ENCODE data around the gene SOX4. TPM values are rescaled to one million over a fixed set of nuclear protein-coding genes. Genes with fewer than 3 reads are reported as not detected.

Gene SOX4
- total RNA-seq, 1 donor from 2014 or later, result 10.4 TPM

DNA sequence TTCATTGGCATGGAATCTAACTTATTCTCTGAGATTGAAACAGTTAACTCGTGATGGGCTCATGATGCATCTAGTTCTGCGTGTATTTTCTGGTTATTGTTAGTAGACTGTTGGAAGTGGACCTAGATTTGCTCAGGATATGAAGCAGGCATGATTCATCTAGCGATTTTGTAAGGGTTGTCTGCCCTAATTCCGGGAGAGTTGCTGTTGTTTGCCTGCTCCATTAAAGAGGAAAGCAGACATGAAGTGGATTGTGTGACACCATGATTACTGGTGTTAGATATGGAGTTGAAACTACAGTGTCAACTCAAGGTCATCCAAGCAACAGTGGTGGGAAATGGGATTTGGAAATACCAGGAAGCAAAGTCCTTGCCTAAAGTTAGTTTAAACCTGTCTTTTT lies 41.0 kb downstream of the SOX4 start:
- Histone ChIP-seq H3K9me3 (no peaks in the 10 kb centered on the region), H3K27ac (peak overlapping the region; percentile 38 to 56), H3K4me1 (peaks cover 0 to 17% of the 10 kb centered on the region in 2 donors), H3K36me3 (no peaks in the 10 kb centered on the region), H3K27me3 (no peaks in the 10 kb centered on the region), H3K4me3 (no peak overlapping the region)
- DNase-seq (ENCODE audit: low spot score in 2 of 2), result peak in 1 of 2 donors; percentile 78
- intact Hi-C loops (cut with DNase I), result loop anchor here (2.0 to 5.0 kb wide), 2 partner anchors 33 to 38 kb away; no protein-coding TSS in a partner anchor
- TF ChIP-seq, protein P1, sequence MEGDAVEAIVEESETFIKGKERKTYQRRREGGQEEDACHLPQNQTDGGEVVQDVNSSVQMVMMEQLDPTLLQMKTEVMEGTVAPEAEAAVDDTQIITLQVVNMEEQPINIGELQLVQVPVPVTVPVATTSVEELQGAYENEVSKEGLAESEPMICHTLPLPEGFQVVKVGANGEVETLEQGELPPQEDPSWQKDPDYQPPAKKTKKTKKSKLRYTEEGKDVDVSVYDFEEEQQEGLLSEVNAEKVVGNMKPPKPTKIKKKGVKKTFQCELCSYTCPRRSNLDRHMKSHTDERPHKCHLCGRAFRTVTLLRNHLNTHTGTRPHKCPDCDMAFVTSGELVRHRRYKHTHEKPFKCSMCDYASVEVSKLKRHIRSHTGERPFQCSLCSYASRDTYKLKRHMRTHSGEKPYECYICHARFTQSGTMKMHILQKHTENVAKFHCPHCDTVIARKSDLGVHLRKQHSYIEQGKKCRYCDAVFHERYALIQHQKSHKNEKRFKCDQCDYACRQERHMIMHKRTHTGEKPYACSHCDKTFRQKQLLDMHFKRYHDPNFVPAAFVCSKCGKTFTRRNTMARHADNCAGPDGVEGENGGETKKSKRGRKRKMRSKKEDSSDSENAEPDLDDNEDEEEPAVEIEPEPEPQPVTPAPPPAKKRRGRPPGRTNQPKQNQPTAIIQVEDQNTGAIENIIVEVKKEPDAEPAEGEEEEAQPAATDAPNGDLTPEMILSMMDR (IDR thresholded peaks at IDR 0.05), result no peak

DNA sequence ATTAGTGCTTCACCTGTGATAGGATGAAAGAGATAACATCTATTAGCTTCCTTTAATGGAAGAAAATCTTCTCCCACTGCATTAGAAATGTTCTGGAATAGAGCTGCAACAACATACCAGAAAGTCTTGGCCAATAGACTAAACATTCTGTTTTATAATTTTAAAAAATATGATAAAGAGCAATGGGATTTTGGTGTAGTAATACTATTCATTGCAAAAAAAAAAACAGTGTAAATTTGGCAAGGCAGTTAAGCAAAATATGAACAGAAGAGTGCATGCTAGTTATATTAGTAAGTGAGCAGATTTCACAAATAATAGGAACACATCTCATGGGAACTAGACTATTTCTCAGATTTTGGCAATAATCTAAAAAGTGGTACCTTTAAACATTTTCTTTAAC lies 43.3 kb downstream of the SOX4 start:
- no peak for DNase-seq (ENCODE audit: low spot score in 2 of 2)
- Histone ChIP-seq H3K27ac (peak overlapping the region; percentile 56 to 67), H3K27me3 (no peaks in the 10 kb centered on the region), H3K9me3 (no peaks in the 10 kb centered on the region), H3K4me3 (no peak overlapping the region), H3K36me3 (no peaks in the 10 kb centered on the region), H3K4me1 (peaks cover 0 to 17% of the 10 kb centered on the region in 2 donors)
- TF ChIP-seq, protein P1 (IDR thresholded peaks at IDR 0.05), result no peak
- intact Hi-C loops (cut with DNase I), result no loop called here

DNA sequence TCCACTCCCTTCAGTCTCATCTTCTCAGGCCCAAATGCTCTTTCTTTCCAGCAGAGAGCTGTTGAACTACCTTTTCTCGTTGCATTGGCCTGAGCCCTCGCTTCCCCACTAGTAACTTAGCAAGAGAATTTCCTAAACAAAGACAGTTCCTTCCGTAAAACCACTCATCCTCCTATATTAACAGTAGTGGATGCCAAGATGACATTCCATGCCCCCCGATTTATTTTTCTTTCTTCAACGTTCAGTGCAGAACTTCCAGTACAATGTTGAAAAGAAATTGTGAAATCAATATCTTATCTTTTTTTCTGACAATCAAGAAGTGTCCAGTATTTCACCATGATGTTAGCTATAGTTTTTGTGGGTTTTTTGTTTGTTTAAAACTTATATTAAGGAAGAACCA lies 45.8 kb downstream of the SOX4 start:
- Histone ChIP-seq H3K9me3 (no peaks in the 10 kb centered on the region), H3K27ac (no peak overlapping the region), H3K4me3 (no peak overlapping the region), H3K27me3 (no peaks in the 10 kb centered on the region), H3K4me1 (peaks cover 0 to 16% of the 10 kb centered on the region in 2 donors), H3K36me3 (no peaks in the 10 kb centered on the region)
- TF ChIP-seq, protein P1 (IDR thresholded peaks at IDR 0.05), result no peak
- no peak for DNase-seq (ENCODE audit: low spot score in 2 of 2)
- intact Hi-C loops (cut with DNase I), result no loop called here

All from ascending aorta (tissue), 2 donors.